WTC11 (cell line): Measurements from ENCODE around the gene PFDN1. TPM values are rescaled to one million over a fixed set of nuclear protein-coding genes. Genes with fewer than 3 reads are reported as not detected.
A peak's percentile ranks its signal among the peaks of the same experiment; 100 is the strongest.

Experiments used
- ATAC-seq: fragments of 200-7000 bp; cut with Tn5 transposase; 2 replicates; pipeline ENCODE4 v1.10.0; 2021; ENCODE audit warnings: mild to moderate bottlenecking, moderate library complexity
- CTCF ChIA-PET: fragments of 300-600 bp; sonication (Branson Sonifier 250); formaldehyde crosslinking; loops from one replicate; lab custom pipeline; 2021; ENCODE audit warnings: antibody characterized with exemption; lab: Charles Lee
- POLR2A ChIA-PET: fragments of 350-600 bp; sonication (Branson Sonifier 250); formaldehyde crosslinking; loops from one replicate; lab custom pipeline; 2021; ENCODE audit warnings: antibody characterized with exemption; lab: Charles Lee
- DNase-seq: peaks from one replicate; pipeline ENCODE4 v3.0.0; 2021; ENCODE audit warnings: low spot score
- H3K27ac Mint-ChIP-seq: 2 replicates; pipeline ENCODE4 v1.8.0; 2021; ENCODE audit warnings: mixed read lengths
- H3K27me3 Mint-ChIP-seq: 2 replicates; pipeline ENCODE4 v1.8.0; 2021; ENCODE audit warnings: low read depth, mild to moderate bottlenecking, moderate library complexity, mixed read lengths
- H3K36me3 Mint-ChIP-seq: 2 replicates; pipeline ENCODE4 v1.8.0; 2021; ENCODE audit warnings: mixed read lengths
- H3K4me1 Mint-ChIP-seq: 2 replicates; pipeline ENCODE4 v1.8.0; 2022; ENCODE audit warnings: mixed read lengths
- H3K4me3 Mint-ChIP-seq: 2 replicates; pipeline ENCODE4 v1.8.0; 2021; ENCODE audit warnings: mild to moderate bottlenecking, moderate library complexity, mixed read lengths
- H3K9me3 Mint-ChIP-seq: 2 replicates; pipeline ENCODE4 v1.8.0; 2021; ENCODE audit warnings: mixed read lengths
- ATF2 ChIP-seq: sonication (generic); formaldehyde crosslinking; IDR thresholded peaks from 2 replicates; pipeline ENCODE4 v1.8.1; 2022; ENCODE audit warnings: low read depth, missing genetic modification reagents, borderline replicate concordance
- CREM ChIP-seq: sonication (generic); formaldehyde crosslinking; IDR thresholded peaks from 2 replicates; pipeline ENCODE4 v1.8.1; 2022; ENCODE audit warnings: mild to moderate bottlenecking, missing genetic modification reagents, moderate library complexity
- E2F4 ChIP-seq: sonication (generic); formaldehyde crosslinking; IDR thresholded peaks from 2 replicates; pipeline ENCODE4 v1.8.1; 2022; ENCODE audit warnings: low read depth, mild to moderate bottlenecking, moderate library complexity, missing genetic modification reagents, borderline replicate concordance
- ELF4 ChIP-seq: sonication (generic); formaldehyde crosslinking; IDR thresholded peaks from 2 replicates; pipeline ENCODE4 v1.8.1; 2022; ENCODE audit warnings: low read depth, mild to moderate bottlenecking, moderate library complexity, missing genetic modification reagents
- GABPB1 ChIP-seq: sonication (generic); formaldehyde crosslinking; IDR thresholded peaks from 2 replicates; pipeline ENCODE4 v1.8.1; 2023; ENCODE audit warnings: mild to moderate bottlenecking, missing genetic modification reagents
- HMGXB4 ChIP-seq: sonication (generic); formaldehyde crosslinking; IDR thresholded peaks from 2 replicates; pipeline ENCODE4 v1.8.1; 2023; ENCODE audit warnings: mild to moderate bottlenecking, moderate library complexity, missing genetic modification reagents
- IRF1 ChIP-seq: sonication (generic); formaldehyde crosslinking; IDR thresholded peaks from 2 replicates; pipeline ENCODE4 v1.8.0; 2023; ENCODE audit warnings: missing genetic modification reagents
- IRF2 ChIP-seq: sonication (generic); formaldehyde crosslinking; IDR thresholded peaks from 2 replicates; pipeline ENCODE4 v1.8.0; 2022; ENCODE audit warnings: low read depth, missing genetic modification reagents, borderline replicate concordance
- JAZF1 ChIP-seq: fragments of 250-450 bp; sonication (Bioruptor Pico); IDR thresholded peaks from 2 replicates; pipeline ENCODE4 v1.9.0; 2021; ENCODE audit warnings: moderate library complexity, mild to moderate bottlenecking, inconsistent platforms
- NFYB ChIP-seq: sonication (generic); formaldehyde crosslinking; conservative IDR thresholded peaks from 2 replicates; pipeline ENCODE4 v1.8.0; 2022; ENCODE audit warnings: low read depth, missing genetic modification reagents
- PRDM15 ChIP-seq: sonication (generic); formaldehyde crosslinking; IDR thresholded peaks from 2 replicates; pipeline ENCODE4 v1.8.0; 2022; ENCODE audit warnings: missing genetic modification reagents
- PREB ChIP-seq: sonication (generic); formaldehyde crosslinking; IDR thresholded peaks from 2 replicates; pipeline ENCODE4 v1.8.1; 2022; ENCODE audit warnings: mild to moderate bottlenecking, missing genetic modification reagents, moderate library complexity, borderline replicate concordance
- SMAD4 ChIP-seq: sonication (generic); formaldehyde crosslinking; IDR thresholded peaks from 2 replicates; pipeline ENCODE4 v1.8.0; 2022; ENCODE audit warnings: mild to moderate bottlenecking, missing genetic modification reagents
- STAT6 ChIP-seq: sonication (generic); formaldehyde crosslinking; conservative IDR thresholded peaks from 2 replicates; pipeline ENCODE4 v1.8.1; 2023; ENCODE audit warnings: mild to moderate bottlenecking, low read depth, missing genetic modification reagents, moderate library complexity
- TEAD1 ChIP-seq: sonication (generic); formaldehyde crosslinking; IDR thresholded peaks from 2 replicates; pipeline ENCODE4 v1.8.0; 2022; ENCODE audit warnings: mild to moderate bottlenecking, missing genetic modification reagents
- ZBTB43 ChIP-seq: sonication (generic); formaldehyde crosslinking; IDR thresholded peaks from 2 replicates; pipeline ENCODE4 v1.8.1; 2023; ENCODE audit warnings: mild to moderate bottlenecking, missing genetic modification reagents
- ZMAT4 ChIP-seq: fragments of 250-450 bp; sonication (Bioruptor Pico); IDR thresholded peaks from 2 replicates; pipeline ENCODE4 v1.9.0; 2021; ENCODE audit warnings: mild to moderate bottlenecking
- ZNF396 ChIP-seq: fragments of 250-450 bp; sonication (Bioruptor Pico); IDR thresholded peaks from 2 replicates; pipeline ENCODE4 v1.8.0; 2021; ENCODE audit warnings: mild to moderate bottlenecking, moderate library complexity, borderline replicate concordance
- total RNA-seq: library from RNA; stranded (reverse); gene quantifications from 3 replicates; pipeline ENCODE4 v1.2.3, GENCODE V29; 2021

Gene PFDN1
- total RNA-seq, 1 experiment from 2014 or later = 44.1 TPM

- Mint-ChIP-seq H3K36me3 (peaks cover 15% of the 10 kb centered on the region), H3K27me3 (peaks cover 2% of the 10 kb centered on the region; the same call in 1 of the 2 replicates), H3K9me3 (no peaks in the 10 kb centered on the region), H3K4me1 (peaks cover 8% of the 10 kb centered on the region), H3K4me3 (peak overlapping the region; percentile 96), H3K27ac (no peak overlapping the region)
- DNase-seq = no peak
- ChIA-PET CTCF (no interaction called here), POLR2A (no interaction called here)
- no peak for ATAC-seq
- TF ChIP-seq GABPB1 (CRISPR knock-in tag) (peak; percentile 74), PRDM15 (CRISPR knock-in tag) (no peak), ZBTB43 (CRISPR knock-in tag) (no peak)
Observed at GRCh38 chr5:140301136-140301535, 1.8 kb downstream of the PFDN1 start.

- ATAC-seq = no peak
- CTCF ChIA-PET = interaction anchor here (0.8 kb wide), 1 partner anchor 55 kb away, joined by 3 read pairs; no protein-coding TSS in a partner anchor
- TF ChIP-seq PREB (no peak), ELF4 (no peak), IRF1 (CRISPR knock-in tag) (no peak), ZNF396 (CRISPR knock-in tag) (no peak), ATF2 (CRISPR knock-in tag) (no peak), HMGXB4 (CRISPR knock-in tag) (no peak), STAT6 (CRISPR knock-in tag) (no peak), SMAD4 (no peak), TEAD1 (no peak), JAZF1 (no peak), IRF2 (no peak), CREM (no peak), E2F4 (CRISPR knock-in tag) (no peak), NFYB (no peak), ZMAT4 (CRISPR knock-in tag) (no peak)
Observed at GRCh38 chr5:140299056-140299455, 3.8 kb downstream of the PFDN1 start.

More at GRCh38 chr5:140299056-140299455, 3.8 kb downstream of the PFDN1 start:
- Mint-ChIP-seq H3K36me3 (peaks cover 15% of the 10 kb centered on the region), H3K27me3 (no peaks in the 10 kb centered on the region), H3K4me1 (peaks cover 13% of the 10 kb centered on the region), H3K27ac (no peak overlapping the region), H3K4me3 (no peak overlapping the region), H3K9me3 (no peaks in the 10 kb centered on the region)
- POLR2A ChIA-PET = no interaction called here
- DNase-seq = no peak
